DOHH2 (cell line): ENCODE results near the gene JMJD8.
A peak's percentile ranks its signal among the peaks of the same experiment; 100 is the strongest.

Experiments used
- H3F3A ChIP-seq: fragments of 200-600 bp; sonication (generic), shearing (Covaris generic); 2 replicates; pipeline ENCODE4 v1.6.0; 2016; ENCODE audit warnings: antibody characterized with exemption, mild to moderate bottlenecking; ENCODE audit not compliant: control insufficient read depth, insufficient read depth
- H3K27ac ChIP-seq: fragments of 200-600 bp; sonication (generic); 2 replicates; pipeline ENCODE4 v1.5.1; 2014; ENCODE audit warnings: low read depth, mild to moderate bottlenecking, low read length, moderate library complexity
- H3K27me3 ChIP-seq: fragments of 200-600 bp; sonication (generic); 2 replicates; pipeline ENCODE4 v1.6.1; 2014; ENCODE audit warnings: mild to moderate bottlenecking, low read length, mixed read lengths; ENCODE audit not compliant: control insufficient read depth
- H3K36me3 ChIP-seq: fragments of 200-600 bp; sonication (generic); 2 replicates; pipeline ENCODE4 v1.6.1; 2014; ENCODE audit warnings: mild to moderate bottlenecking, low read length, moderate library complexity, mixed read lengths; ENCODE audit not compliant: control insufficient read depth
- H3K4me1 ChIP-seq: fragments of 200-600 bp; sonication (generic); 2 replicates; pipeline ENCODE4 v1.6.1; 2014; ENCODE audit warnings: mild to moderate bottlenecking, low read length, mixed read lengths; ENCODE audit not compliant: control insufficient read depth
- H3K4me2 ChIP-seq: fragments of 200-600 bp; sonication (generic); 2 replicates; pipeline ENCODE4 v1.6.0; 2014; ENCODE audit warnings: mild to moderate bottlenecking, low read length, moderate library complexity
- H3K4me3 ChIP-seq: fragments of 200-600 bp; sonication (generic); 2 replicates; pipeline ENCODE4 v1.5.1; 2014; ENCODE audit warnings: mild to moderate bottlenecking, low read length, mixed read lengths
- H3K79me2 ChIP-seq: fragments of 200-600 bp; sonication (generic); 2 replicates; pipeline ENCODE4 v1.6.1; 2014; ENCODE audit warnings: mild to moderate bottlenecking, low read length, mixed read lengths; ENCODE audit not compliant: control insufficient read depth
- H3K9me2 ChIP-seq: fragments of 200-600 bp; sonication (generic); replicated peaks from 2 replicates; pipeline ENCODE4 v1.6.1; 2014; ENCODE audit warnings: mild to moderate bottlenecking, low read length, mixed read lengths; ENCODE audit not compliant: control insufficient read depth
- H3K9me3 ChIP-seq: fragments of 200-600 bp; sonication (generic); 2 replicates; pipeline ENCODE4 v1.6.1; 2014; ENCODE audit warnings: antibody characterized with exemption, low read length, mixed read lengths; ENCODE audit not compliant: control insufficient read depth, insufficient read depth
- H4K20me1 ChIP-seq: fragments of 200-600 bp; sonication (generic); 2 replicates; pipeline ENCODE4 v1.6.0; 2014; ENCODE audit warnings: low read depth, mild to moderate bottlenecking, antibody characterized with exemption, low read length, moderate library complexity; ENCODE audit not compliant: control insufficient read depth, insufficient read depth
- CTCF ChIP-seq: fragments of 200-600 bp; sonication (generic); IDR thresholded peaks from one replicate; pipeline ENCODE4 v1.5.1; 2014; ENCODE audit warnings: antibody characterized with exemption, mild to moderate bottlenecking, low read depth, low read length; ENCODE audit not compliant: poor library complexity, severe bottlenecking
- EZH2phosphoT487 ChIP-seq: fragments of 200-600 bp; sonication (generic); IDR thresholded peaks from 2 replicates; pipeline ENCODE4 v1.6.1; 2017; ENCODE audit warnings: borderline replicate concordance, mild to moderate bottlenecking, antibody characterized with exemption, low read length, moderate library complexity, mixed read lengths

Gene JMJD8

GRCh38 chr16:728890-729744 is 45.0 kb upstream of the JMJD8 start:
- Histone ChIP-seq H3K27me3 (no peaks in the 10 kb centered on the region), H3K4me3 (peak overlapping the region; percentile 85), H3K9me3 (no peaks in the 10 kb centered on the region), H3F3A (peaks cover 7% of the 10 kb centered on the region; the same call in 1 of the 2 replicates), H3K79me2 (0 out of 2 replicates have a peak, but pooled peaks cover 2% of the 10 kb centered on the region), H3K9me2 (no peaks in the 10 kb centered on the region), H3K36me3 (peaks cover 51% of the 10 kb centered on the region), H3K4me1 (peaks cover 56% of the 10 kb centered on the region), H4K20me1 (no peaks in the 10 kb centered on the region), H3K27ac (peak overlapping the region; percentile 72), H3K4me2 (peak overlapping the region; percentile 85)
- no peak for TF ChIP-seq EZH2phosphoT487
- no peak for TF ChIP-seq CTCF

- peak overlapping the region; percentile 85 for H3K4me2 ChIP-seq
- H3K36me3 ChIP-seq: peaks cover 47% of the 10 kb centered on the region
Observed at GRCh38 chr16:728131-728889, 44.2 kb upstream of the JMJD8 start.

GRCh38 chr16:727291-727977 is 43.3 kb upstream of the JMJD8 start:
- peak overlapping the region; percentile 85 for H3K4me2 ChIP-seq
- TF ChIP-seq EZH2phosphoT487 (no peak), CTCF (no peak)
- peaks cover 56% of the 10 kb centered on the region for H3K4me1 ChIP-seq
- peak overlapping the region; percentile 85 for H3K4me3 ChIP-seq
- peak overlapping the region; percentile 72 for H3K27ac ChIP-seq
- H3K36me3 ChIP-seq: peaks cover 47% of the 10 kb centered on the region
- H4K20me1 ChIP-seq: 0 out of 2 replicates have a peak, but pooled peaks cover 3% of the 10 kb centered on the region
- peaks cover 10% of the 10 kb centered on the region; the same call in 1 of the 2 replicates for H3F3A ChIP-seq
- H3K27me3 ChIP-seq: no peaks in the 10 kb centered on the region
- H3K79me2 ChIP-seq: no peaks in the 10 kb centered on the region
- no peaks in the 10 kb centered on the region for H3K9me3 ChIP-seq
- H3K9me2 ChIP-seq: no peaks in the 10 kb centered on the region

More at GRCh38 chr16:728131-728889, 44.2 kb upstream of the JMJD8 start:
- Histone ChIP-seq H4K20me1 (0 out of 2 replicates have a peak, but pooled peaks cover 2% of the 10 kb centered on the region), H3K9me3 (no peaks in the 10 kb centered on the region), H3K9me2 (no peaks in the 10 kb centered on the region), H3K27me3 (no peaks in the 10 kb centered on the region), H3K79me2 (no peaks in the 10 kb centered on the region), H3K4me3 (peak overlapping the region; percentile 85), H3K27ac (peak overlapping the region; percentile 72), H3F3A (peaks cover 7% of the 10 kb centered on the region; the same call in 1 of the 2 replicates), H3K4me1 (peaks cover 56% of the 10 kb centered on the region)
- no peak for TF ChIP-seq EZH2phosphoT487
- no peak for TF ChIP-seq CTCF
